Omental fat pad (tissue), 4 donors: ENCODE measurements around the gene CTSS. TPM values are rescaled to one million over a fixed set of nuclear protein-coding genes. Genes with fewer than 3 reads are reported as not detected.

Source experiments
- ATAC-seq: fragments of 150-250 bp; one replicate; pipeline ENCODE4 v1.9.1; 2016; ENCODE audit warnings: mild to moderate bottlenecking, moderate library complexity; ENCODE audit not compliant: low FRiP score
- DNase-seq: peaks from one replicate; pipeline ENCODE4 v3.0.0-alpha.2; 2019; ENCODE audit warnings: low spot score
- CTCF ChIP-seq, 3 donors: fragments of 450-650 bp; IDR thresholded peaks; one replicate each; pipeline ENCODE4 v1.5.1; 2016 to 2017; ENCODE audit warnings: antibody characterized with exemption in 3 of 3, mild to moderate bottlenecking in 3 of 3, moderate library complexity in 2 of 3
- small RNA-seq: library from RNA; depleted of rRNA; stranded (forward); fragments of <200 nt; gene quantifications from one replicate; pipeline ENCODE3, GENCODE V24; 2016
- total RNA-seq, 4 donors: library from RNA; depleted of rRNA; stranded (reverse); fragments of >200 nt; gene quantifications; one replicate each; pipeline ENCODE4 v1.1.0, GENCODE V29; 2016

Gene CTSS
- total RNA-seq, 4 donors from 2014 or later = 95.7 to 310 (median 139) TPM

- ATAC-seq (no peak), DNase-seq (no peak)
- TF ChIP-seq CTCF (IDR thresholded peaks at IDR 0.05) = no peak
Measured at GRCh38 chr1:150688763-150689162, 76.8 kb downstream of the CTSS start.

GRCh38 chr1:150686275-150686674 is 79.3 kb downstream of the CTSS start:
- ATAC-seq = no peak
- no peak for DNase-seq
- no peak for TF ChIP-seq CTCF (IDR thresholded peaks at IDR 0.05)

GRCh38 chr1:150683914-150684313 is 81.7 kb downstream of the CTSS start:
- no peak for ATAC-seq
- no peak for DNase-seq
- no peak for TF ChIP-seq CTCF (IDR thresholded peaks at IDR 0.05)

Small RNAs within 50 kb of the gene (small RNA-seq; reads per million reads assigned to genes)
- gene RNU6-1042P (not detected), gene RNU6-1309P (not detected)

Other genes with a start within 250 kb of the CTSS start
- gene ADAMTSL4, start 216.4 kb downstream of the CTSS start, total RNA-seq = 10 to 100 TPM; 33.7 to 46.6 (median 39.9) TPM
- 100 to 1,000 TPM; 505 to 845 (median 657) TPM for gene MCL1, start 186.2 kb downstream of the CTSS start, total RNA-seq
- gene ENSA, start 136.2 kb downstream of the CTSS start, total RNA-seq = 100 to 1,000 TPM; 115 to 179 (median 155) TPM
- gene GOLPH3L, start 68.6 kb downstream of the CTSS start, total RNA-seq = 10 to 100 TPM; 12.4 to 19.5 (median 17.9) TPM
- 1 to 10 TPM in 1 of 4 donors, under 1 TPM in 1, not detected in 2; 0.46 to 2.0 TPM for gene HORMAD1, start 44.9 kb downstream of the CTSS start, total RNA-seq
- 10 to 100 TPM; 41.2 to 74.5 (median 59.6) TPM for gene CTSK, start 42.5 kb upstream of the CTSS start, total RNA-seq
- gene ARNT, start 110.8 kb upstream of the CTSS start, total RNA-seq = 10 to 100 TPM; 45.0 to 75.0 (median 58.3) TPM
- not detected for gene CTXND2, start 121.4 kb upstream of the CTSS start, total RNA-seq
- 10 to 100 TPM; 23.7 to 32.9 (median 27.8) TPM for gene SETDB1, start 160.6 kb upstream of the CTSS start, total RNA-seq
- gene CERS2, start 209.1 kb upstream of the CTSS start, total RNA-seq = 100 to 1,000 TPM in 3 of 4 donors, 10 to 100 TPM in 1; 96.8 to 144 (median 131) TPM
- 10 to 100 TPM in 1 of 4 donors, 1 to 10 TPM in 2, under 1 TPM in 1; 0.79 to 26.4 (median 5.6) TPM for gene ANXA9, start 216.5 kb upstream of the CTSS start, total RNA-seq
- 10 to 100 TPM; 15.5 to 35.4 (median 33.2) TPM for gene MINDY1, start 241.1 kb upstream of the CTSS start, total RNA-seq
- gene PRUNE1, start 242.7 kb upstream of the CTSS start, total RNA-seq = 10 to 100 TPM in 3 of 4 donors, 1 to 10 TPM in 1; 6.2 to 20.6 (median 16.2) TPM